Right lobe of liver (tissue), 6 donors: ENCODE results near the gene ZNF701. TPM values are rescaled to one million over a fixed set of nuclear protein-coding genes. Genes with fewer than 3 reads are reported as not detected.
"Not testable (repeated sequence)": the region's sequence is repeated elsewhere in the genome, so short reads cannot be mapped to it uniquely, and the experiment has no call there.

Experiments used
- ATAC-seq, 4 donors: fragments of 200-7000 bp; cut with Tn5 transposase; one replicate each; pipeline ENCODE4 v1.9.1; 2020; ENCODE audit warnings: mild to moderate bottlenecking in 4 of 4, moderate library complexity in 4 of 4
- DNase-seq, 3 donors: peaks; one replicate each; pipeline ENCODE4 v3.0.0-alpha.2; 2020
- H3K27ac ChIP-seq, 3 donors: fragments of 200-600 bp; one replicate each; pipeline ENCODE4 v1.8.0; 2022
- H3K27me3 ChIP-seq, 2 donors: fragments of 200-600 bp; one replicate each; pipeline ENCODE4 v1.8.0; 2022
- H3K36me3 ChIP-seq, 4 donors: fragments of 200-600 bp; sonication (generic) in 1 of 4; one replicate each; pipeline versions ENCODE4 v1.5.1 to v1.8.0; 2017 to 2022; ENCODE audit warnings: control low read depth in 1 of 4
- H3K4me1 ChIP-seq, 4 donors: fragments of 200-600 bp; sonication (generic) in 1 of 4; one replicate each; pipeline versions ENCODE4 v1.5.1 to v1.8.0; 2017 to 2022; ENCODE audit warnings: control low read depth in 1 of 4
- H3K4me3 ChIP-seq, 3 donors: fragments of 200-600 bp; one replicate each; pipeline ENCODE4 v1.8.0; 2022
- H3K9me3 ChIP-seq, 4 donors: fragments of 200-600 bp; sonication (generic) in 1 of 4; one replicate each; pipeline versions ENCODE4 v1.5.1 to v1.8.0; 2017 to 2022; ENCODE audit warnings: control low read depth in 1 of 4
- POLR2A ChIP-seq: fragments of 450-650 bp; IDR thresholded peaks from one replicate; pipeline ENCODE4 v1.6.1; 2017; ENCODE audit warnings: antibody characterized with exemption, mild to moderate bottlenecking
- WGBS: methylation state at CpG from one replicate; pipeline ENCODE4 v1.1.6; 2018; ENCODE audit warnings: low coverage, low lambda C conversion rate; ENCODE audit not compliant: insufficient coverage; ENCODE audit errors: missing lambda C conversion rate; 5-methylcytosine and 5-hydroxymethylcytosine counted together
- intact Hi-C, 2 donors: fragments of 100-400 bp; cut with DNase I; formaldehyde crosslinking; loops; one replicate each; pipeline versions ENCODE4 v1.11.2 to v1.14.1; 2022
- total RNA-seq, 6 experiments: library from RNA; depleted of rRNA in 2 of 6; stranded (reverse); fragments of >200 nt in 2 of 6; fragmentation: NEBNext Ultra II Directional in 3 of 6; extraction: Animal tissue kit (Norgen Biotek cat#: 25700) in 3 of 6; gene quantifications; one replicate each; pipeline versions ENCODE4 v1.1.0 to v1.2.4, GENCODE V29; 2016 to 2023
- TF ChIP-seq, protein P1 (sequence below), 4 donors: fragments of 200-600 bp in 3 of 4; fragments of 450-650 bp in 1 of 4; IDR thresholded peaks; one replicate each; pipeline versions ENCODE4 v1.5.1 to v1.8.0; 2016 to 2022; ENCODE audit warnings: antibody characterized with exemption in 4 of 4, mild to moderate bottlenecking in 2 of 4
- donor health status: DM: no; HTN: yes; CAD: no.
- donor health status: DM: no; HTN: no; CAD: no.
- donor health status: DM: no; HTN: no; CAD: no.
- donor health status: DM: no; HTN: yes; CAD: no.
- donor health status: DM: no; HTN: yes; CAD: no.

Gene ZNF701
- total RNA-seq, 6 experiments from 2014 or later = 2.5 to 6.4 (median 4.0) TPM

DNA sequence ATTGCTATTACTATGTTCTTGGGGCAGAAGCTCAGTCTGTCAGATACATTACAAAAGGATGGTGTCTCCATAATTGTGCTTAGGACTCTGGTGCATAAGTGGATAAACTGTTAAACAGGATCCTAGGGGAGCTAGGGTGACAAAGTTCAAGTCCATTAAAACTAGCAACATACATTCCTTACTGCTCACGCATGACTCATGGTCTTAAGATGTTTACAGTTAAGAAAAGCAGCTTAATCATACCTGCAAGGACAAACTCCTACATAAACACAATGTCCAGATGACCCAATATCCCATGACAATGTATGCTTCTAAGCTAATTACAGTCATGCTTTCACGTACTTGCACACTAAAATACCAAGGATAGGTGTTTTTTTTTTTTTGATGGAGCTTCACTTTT, 3.5 kb upstream of the ZNF701 start:
- Histone ChIP-seq H3K4me1 (peaks cover 0 to 4% (median 0%) of the 10 kb centered on the region in 4 donors), H3K27ac (no peak overlapping the region), H3K4me3 (no peak overlapping the region), H3K9me3 (peaks cover 0 to 37% (median 5%) of the 10 kb centered on the region in 4 donors), H3K36me3 (no peaks in the 10 kb centered on the region), H3K27me3 (no peaks in the 10 kb centered on the region)
- WGBS = 85% methylated on average over 2 of the region's 2 CpGs
- intact Hi-C loops = no loop called here
- ATAC-seq = no peak
- no peak for DNase-seq
- TF ChIP-seq, protein P1, sequence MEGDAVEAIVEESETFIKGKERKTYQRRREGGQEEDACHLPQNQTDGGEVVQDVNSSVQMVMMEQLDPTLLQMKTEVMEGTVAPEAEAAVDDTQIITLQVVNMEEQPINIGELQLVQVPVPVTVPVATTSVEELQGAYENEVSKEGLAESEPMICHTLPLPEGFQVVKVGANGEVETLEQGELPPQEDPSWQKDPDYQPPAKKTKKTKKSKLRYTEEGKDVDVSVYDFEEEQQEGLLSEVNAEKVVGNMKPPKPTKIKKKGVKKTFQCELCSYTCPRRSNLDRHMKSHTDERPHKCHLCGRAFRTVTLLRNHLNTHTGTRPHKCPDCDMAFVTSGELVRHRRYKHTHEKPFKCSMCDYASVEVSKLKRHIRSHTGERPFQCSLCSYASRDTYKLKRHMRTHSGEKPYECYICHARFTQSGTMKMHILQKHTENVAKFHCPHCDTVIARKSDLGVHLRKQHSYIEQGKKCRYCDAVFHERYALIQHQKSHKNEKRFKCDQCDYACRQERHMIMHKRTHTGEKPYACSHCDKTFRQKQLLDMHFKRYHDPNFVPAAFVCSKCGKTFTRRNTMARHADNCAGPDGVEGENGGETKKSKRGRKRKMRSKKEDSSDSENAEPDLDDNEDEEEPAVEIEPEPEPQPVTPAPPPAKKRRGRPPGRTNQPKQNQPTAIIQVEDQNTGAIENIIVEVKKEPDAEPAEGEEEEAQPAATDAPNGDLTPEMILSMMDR (IDR thresholded peaks at IDR 0.05) = no peak
- TF ChIP-seq POLR2A = no peak

DNA sequence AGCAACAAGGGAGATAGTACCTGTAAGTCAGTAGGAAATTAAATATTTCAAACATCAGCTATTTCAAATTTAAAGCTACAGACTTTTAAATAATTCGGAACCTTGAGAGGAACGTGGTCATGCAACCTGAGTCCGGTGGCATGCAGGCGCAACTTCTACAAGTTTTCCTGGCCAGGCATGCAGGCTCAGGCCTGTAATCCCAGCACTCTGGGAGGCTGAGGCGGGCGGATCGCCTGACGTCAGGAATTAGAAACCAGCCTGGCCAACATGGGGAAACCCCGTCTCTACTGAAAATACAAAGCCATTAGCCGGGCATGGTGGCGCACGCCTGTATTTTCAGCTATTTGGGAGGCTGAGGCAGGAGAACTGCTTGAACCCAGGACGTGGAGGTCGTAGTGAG, 2.2 kb upstream of the ZNF701 start:
- H3K9me3 ChIP-seq = peaks cover 0 to 26% (median 4%) of the 10 kb centered on the region in 4 donors

DNA sequence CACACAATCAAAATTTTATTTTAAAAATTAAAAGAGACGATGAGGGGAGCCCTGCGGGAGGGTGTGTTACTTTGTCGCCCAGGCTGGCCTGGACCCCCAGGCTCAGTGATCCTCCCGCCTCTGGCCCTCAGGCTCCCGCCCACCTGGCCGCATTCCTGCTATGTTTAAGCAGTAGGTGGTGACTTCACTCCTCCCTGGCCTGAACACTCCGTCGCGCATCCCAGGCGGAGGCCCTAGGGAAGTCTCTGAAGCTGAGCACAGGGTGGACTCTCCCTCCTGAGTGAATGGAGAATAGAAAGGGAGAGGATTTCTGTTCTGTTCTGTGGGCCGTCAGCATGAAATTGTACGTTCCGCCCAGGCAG, 468 bp upstream of the ZNF701 start:
- intact Hi-C loops, H3K27me3 ChIP-seq, H3K36me3 ChIP-seq, H3K4me1 ChIP-seq: not testable (repeated sequence)
- Histone ChIP-seq H3K9me3 (peaks cover 0 to 15% (median 4%) of the 10 kb centered on the region in 4 donors), H3K4me3 (peak overlapping the region; percentile 48 to 59 (median 51)), H3K27ac (peak overlapping the region in 2 of 3 donors; percentile 43 to 47)
- DNase-seq (peak in 2 of 3 donors; percentile 35 to 55), ATAC-seq (peak in 2 of 4 donors; percentile 11 to 16)
- WGBS = 3% methylated on average over 10 of the region's 13 CpGs

More for the DNA sequence above, 2.2 kb upstream of the ZNF701 start:
- no peak for TF ChIP-seq POLR2A
- TF ChIP-seq, protein P1 (IDR thresholded peaks at IDR 0.05) = no peak
- DNase-seq (no peak), ATAC-seq (no peak)
- Histone ChIP-seq H3K36me3 (no peaks in the 10 kb centered on the region), H3K27ac (no peak overlapping the region), H3K4me3 (no peak overlapping the region), H3K27me3 (no peaks in the 10 kb centered on the region), H3K4me1 (peaks cover 0 to 4% (median 0%) of the 10 kb centered on the region in 4 donors)
- intact Hi-C loops = no loop called here
- WGBS = 100% methylated on average over 4 of the region's 14 CpGs

DNA sequence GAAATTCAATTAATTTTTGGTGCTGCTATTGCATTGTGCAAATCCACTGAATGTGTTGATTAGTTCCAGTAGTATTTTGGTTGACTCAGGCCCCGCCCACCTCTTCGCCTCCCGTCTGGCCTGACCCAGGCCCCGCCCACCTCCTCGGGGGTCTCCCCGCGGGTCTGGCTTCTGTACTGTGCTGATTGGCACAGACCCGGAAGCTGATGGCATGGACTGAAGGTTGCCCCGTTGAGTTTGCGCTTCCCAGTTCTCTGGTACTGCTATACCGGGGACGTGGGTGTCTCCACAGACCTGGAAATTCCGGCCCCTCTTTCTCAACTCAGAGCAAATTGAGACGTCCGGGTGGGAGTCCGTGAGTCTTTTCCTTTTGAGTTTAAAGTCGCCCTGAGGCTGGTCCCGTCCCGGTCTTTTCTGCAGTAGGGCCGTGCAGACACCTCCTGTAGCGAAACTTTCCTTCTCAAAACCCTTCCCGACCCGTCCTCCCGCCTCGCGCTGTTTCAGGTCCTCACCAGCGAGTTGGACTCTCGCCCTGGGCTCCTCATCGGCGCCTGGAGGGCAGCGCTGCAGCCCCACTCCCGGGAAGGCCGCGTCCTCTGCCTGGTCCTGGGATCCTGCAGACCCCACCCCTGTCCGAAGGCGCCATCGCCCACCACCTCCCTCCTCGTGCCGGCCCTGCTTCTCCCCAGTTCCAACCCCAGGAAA, 14.8 kb downstream of the ZNF701 start:
- no peak for DNase-seq
- Histone ChIP-seq H3K9me3 (peaks cover 0 to 13% (median 7%) of the 10 kb centered on the region in 4 donors), H3K27ac (no peak overlapping the region), H3K4me3 (peak overlapping the region in 1 of 3 donors; percentile 19), H3K27me3 (no peaks in the 10 kb centered on the region), H3K4me1 (no peaks in the 10 kb centered on the region), H3K36me3 (peaks cover 0 to 18% (median 10%) of the 10 kb centered on the region in 4 donors)
- WGBS = 61% methylated on average over 21 of the region's 39 CpGs
- ATAC-seq = no peak
- intact Hi-C loops = no loop called here
- TF ChIP-seq, protein P1 (IDR thresholded peaks at IDR 0.05) = no peak

DNA sequence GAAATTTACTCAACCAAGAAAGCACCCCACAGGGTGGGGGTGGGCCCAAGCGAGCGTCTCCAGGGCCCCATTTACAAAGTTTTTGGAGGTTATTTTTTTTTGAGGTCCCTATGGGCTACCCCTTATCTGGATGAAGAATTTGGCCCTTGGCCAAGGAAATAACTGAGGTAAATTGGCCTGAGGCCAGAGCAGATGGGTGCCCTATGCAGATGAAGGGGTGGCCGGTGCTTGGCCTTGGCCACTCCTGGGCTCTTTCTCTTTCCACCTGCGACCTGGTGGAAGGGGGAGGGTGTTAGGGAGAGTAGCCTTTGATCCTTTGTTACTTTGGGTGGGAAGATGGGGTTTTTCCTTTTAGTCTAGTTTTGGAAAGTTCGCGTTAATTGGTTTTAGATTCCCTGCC, 15.5 kb downstream of the ZNF701 start:
- H3K27ac ChIP-seq = no peak overlapping the region
- DNase-seq (no peak), ATAC-seq (no peak)
- H3K27me3 ChIP-seq = no peaks in the 10 kb centered on the region
- TF ChIP-seq, protein P1 (IDR thresholded peaks at IDR 0.05) = no peak
- TF ChIP-seq POLR2A = no peak
- H3K4me1 ChIP-seq = no peaks in the 10 kb centered on the region
- peaks cover 0 to 11% (median 7%) of the 10 kb centered on the region in 4 donors for H3K9me3 ChIP-seq
- 100% methylated on average over 5 of the region's 6 CpGs for WGBS
- H3K4me3 ChIP-seq = no peak overlapping the region
- H3K36me3 ChIP-seq = peaks cover 0 to 18% (median 9%) of the 10 kb centered on the region in 4 donors
- intact Hi-C loops = no loop called here
